ENCODE measurements around the gene SECTM1.

The SECTM1 gene

DNA sequence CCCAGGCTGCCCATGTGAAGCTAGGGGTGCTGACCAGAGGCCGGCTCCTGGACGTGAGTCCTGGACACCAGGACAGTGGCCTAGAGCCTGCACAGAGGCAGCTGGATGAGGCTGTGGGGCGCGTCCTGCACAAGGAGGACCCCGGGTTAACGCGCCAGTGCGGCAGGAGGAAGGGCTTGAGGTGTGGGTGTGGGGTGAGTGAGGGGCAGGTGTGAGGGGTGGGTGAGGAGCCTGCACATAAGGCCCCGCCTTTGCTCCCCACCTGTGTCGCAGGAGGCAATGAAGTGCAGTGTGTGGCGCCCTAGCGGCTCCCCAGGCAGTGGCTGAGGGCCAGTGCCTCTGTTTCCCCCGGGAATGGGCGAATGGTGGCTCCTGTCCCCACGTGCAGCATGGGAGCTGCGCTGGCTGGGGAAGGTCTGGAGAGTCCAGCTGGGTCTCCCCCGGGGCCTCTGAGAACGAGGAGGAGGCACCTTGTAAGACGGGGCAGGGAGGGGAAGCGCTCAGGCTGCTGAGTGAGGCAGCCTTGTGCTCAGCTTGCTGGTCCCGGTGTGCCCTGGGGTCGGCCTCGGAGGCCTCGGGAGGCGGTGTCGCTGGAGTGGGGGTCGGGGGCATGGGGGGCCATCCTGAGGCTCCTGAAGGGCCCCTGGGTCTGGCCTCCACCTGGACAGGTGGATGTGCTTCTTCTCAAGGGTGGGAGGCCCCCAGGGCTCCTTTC is 19.4 kb downstream of the SECTM1 start:
- no peak for DNase-seq

DNA sequence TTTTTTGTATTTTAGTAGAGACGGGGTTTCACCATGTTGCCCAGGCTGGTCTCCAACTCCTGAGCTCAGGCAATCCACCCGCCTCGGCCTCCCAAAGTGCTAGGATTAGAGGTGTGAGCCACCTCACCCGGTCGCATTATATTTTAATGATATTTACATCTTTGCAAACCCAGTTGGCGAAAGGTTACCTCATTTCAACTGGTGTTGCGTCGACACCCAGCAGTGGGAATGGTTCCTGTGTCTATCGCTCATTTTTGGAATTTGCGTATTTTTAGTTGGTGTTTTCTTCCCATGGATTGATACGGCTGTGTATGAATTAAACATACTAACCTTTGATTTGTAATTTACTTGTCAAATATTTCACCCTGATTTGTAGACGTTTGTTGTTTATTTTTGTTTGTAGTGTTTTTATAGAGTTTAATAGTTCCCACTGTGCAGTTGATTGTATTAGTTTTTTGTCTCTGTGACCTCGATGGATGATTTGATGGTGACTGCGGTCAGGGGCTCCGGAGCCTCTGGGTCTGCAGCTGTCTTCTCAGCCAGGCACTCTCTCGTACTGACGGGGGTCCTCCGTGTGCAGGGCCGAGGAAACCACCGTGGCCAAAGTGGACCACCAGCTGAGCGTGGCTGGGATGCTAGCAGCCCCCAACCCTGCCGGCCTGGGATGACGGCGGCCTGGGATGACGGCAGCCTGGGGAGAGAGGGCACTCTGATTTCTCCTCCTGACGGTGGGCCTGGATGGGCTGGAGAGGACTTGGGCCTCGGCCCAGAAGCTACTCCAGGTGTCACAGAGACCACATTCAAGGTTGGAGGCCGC is 20.2 kb downstream of the SECTM1 start:
- DNase-seq, result no peak

DNA sequence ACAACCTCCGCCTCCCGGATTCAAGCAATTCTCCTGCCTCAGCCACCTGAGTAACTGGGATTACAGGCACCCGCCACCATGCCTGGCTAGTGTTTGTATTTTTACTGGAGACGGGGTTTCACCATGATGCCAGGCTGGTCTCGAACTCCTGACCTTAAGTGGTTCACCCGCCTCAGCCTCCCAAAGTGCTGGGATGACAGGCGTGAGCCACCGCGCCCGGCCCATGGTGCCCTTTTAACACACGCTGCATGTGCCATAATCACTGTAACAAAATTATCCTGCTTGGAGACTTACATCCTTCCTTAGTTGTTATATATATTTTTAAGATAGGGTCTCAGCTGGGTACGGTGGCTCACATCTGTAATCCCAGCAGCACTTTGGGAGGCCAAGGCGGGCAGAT is 21.6 kb downstream of the SECTM1 start:
- no peak for DNase-seq

DNA sequence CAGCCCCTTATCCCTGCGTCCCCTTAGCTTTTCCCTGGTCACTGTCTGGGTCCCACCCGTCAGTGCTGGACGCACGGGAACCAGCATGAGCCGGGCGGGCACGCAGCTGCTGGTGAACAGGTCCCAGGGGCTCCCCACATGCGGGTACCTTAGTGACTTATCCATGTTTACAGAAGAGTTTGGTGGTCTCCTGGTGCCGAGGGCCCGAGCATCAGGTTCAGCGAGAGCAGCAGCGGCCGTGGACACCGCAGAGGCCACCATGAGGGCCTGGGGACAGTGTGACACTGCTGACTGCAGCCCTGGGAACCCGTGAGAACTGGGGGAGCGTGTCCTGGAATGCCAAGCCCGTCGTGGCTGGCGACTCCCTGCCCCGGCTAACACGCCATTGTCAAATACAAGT is 22.7 kb downstream of the SECTM1 start:
- DNase-seq, result no peak

DNA sequence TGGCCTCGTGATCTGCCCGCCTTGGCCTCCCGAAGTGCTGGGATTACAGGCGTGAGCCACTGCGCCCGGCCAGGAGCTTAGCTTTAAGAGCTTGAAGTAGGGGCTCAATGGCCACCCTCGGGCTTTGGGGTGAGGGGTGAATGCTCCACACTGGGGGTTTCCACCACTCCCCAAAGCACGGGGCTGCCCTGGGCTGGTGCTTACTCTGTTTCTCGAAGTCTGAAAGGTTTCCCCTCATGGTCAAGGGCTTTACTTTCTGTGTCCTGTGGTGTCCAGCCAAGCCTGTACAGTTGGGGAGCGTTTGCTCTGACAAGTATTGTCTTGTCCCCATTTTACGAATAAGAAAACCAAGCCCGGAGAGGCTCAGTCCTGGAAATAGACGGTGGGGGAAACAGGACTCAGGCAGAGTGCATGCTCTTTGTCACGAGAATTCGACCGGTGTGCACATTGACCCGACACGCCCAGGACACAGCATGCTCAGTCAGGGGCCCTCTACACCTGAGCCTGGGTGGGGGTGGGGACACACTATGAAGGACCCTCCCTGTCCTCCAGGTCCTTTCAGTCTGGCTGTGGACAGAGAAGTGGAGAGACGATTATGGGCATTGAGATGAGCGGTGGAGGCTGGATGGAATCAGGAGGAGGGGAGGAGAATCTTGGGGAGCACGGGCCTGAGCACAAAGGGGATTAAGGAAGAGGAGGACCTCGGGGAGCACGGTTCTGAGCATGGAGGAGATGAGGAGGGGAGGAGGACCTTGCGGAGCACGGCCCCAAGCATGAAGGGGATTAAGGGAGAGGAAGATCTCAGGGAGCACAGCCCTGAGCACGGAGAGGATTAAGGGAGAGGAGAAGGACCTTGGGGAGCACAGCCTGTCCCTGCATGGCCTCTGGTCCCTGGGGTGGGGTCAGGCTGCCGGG is 23.7 kb downstream of the SECTM1 start:
- DNase-seq, result no peak

DNA sequence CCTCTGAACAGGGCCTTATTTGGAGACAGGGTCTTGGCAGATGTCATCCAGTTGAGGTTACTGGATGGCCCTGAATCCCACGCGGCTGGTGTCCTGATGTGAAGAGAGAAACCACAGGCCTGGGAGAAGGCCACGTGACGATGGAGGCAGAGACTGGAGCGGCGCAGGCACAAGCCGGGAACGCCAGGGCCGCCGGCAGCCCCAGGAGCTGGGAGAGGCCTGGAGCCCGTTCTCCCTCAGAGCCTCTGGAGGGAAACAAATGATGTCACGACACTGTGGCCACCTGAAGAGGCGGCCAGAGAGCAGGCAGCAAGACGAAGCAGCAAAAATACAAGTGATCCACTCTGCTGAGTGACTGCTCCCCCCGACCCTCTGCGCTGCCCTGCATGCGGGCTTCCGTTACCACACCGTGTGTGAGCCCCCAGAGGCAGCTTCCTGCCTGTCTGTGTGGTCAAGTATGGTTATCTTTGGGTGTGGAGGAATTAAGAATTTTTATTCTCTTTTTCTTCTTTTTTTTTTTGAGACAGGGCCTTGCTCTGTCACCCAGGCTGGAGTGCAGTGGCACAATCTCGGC is 27.8 kb downstream of the SECTM1 start:
- no peak for DNase-seq

DNA sequence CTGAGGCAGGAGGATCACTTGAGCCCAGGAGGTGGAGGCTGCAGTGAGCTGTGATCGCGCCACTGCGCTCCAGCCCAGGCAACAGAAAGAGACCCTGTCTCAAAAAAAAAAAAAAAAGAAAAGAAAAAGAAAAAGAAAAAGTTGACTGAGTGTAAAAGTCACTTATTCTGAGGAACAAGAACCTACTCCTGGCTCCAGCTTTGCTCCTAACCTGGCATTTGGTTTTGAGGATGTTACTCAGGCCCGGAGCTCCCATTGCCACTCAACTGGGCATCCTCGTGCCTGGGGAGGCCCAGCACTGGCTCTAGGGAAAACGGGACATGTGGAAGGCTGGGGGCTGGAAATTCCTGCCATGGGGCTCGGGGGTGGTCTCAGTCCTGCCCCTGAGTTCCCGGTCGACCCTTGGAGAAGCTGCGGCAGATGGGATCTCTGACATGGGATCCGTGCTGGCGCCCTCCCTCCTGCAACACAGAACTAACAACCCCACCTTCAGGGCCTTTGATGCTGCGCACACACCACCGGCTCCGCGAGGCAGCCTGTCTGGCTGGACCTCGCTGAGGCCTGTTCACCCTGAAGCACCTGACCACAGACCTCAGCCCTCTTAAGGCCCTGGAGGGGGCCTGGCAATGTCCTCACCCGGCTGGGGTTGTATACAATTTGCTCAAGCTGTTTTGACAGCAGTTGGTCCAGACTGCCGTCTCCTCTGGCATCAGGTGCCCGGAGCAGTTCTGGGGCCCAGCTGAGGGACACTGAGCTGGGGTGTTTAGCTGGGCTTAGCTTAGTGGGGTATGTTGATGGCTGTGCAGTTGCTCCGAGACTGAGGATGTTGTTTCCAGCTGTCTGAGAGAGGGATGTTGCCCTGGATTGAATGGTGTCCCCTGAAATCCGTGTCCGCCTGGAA is 28.5 kb downstream of the SECTM1 start:
- DNase-seq, result no peak

DNA sequence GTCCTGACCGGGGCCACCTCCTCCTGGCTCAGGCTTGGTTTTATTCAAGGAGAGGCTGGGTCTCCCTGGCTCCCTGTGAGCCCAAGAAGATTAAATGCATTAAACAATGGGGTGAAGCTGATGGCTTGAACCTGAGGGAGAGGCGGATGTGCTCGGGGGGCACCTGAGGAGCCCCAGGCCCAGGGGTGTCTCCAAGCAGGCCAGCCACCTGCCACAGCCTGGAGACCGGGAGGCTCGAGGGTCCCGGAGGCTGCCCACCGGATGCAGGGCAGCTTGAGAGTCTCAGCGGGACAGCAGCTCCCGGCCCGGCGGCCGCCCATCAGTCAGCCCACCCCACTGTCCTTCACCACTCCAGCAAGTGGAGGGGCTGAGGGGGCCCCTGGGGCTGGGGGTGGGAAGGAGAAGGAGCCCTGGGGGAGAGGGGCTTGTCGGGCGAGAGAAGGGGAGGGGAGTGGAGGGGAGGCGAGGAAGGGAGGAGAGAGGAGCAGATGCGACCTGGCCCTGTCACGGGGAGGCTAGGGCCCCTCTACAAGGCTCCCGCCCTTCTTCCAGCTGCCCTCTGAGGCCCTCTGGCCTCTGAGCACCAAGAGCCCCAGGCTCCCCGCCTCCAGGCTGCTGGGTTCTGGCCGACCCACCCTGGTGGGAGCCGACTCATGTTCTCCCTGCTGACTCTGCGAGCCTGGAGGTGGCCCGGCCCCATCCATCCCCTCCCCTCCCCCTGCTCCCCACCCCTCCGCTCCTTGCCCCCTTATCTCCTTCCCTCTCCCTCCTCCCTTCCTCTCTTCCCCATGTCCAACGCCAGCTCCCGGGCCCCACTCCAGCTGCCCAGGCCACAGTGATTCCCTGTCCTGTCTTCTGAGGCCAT is 29.4 kb downstream of the SECTM1 start:
- no peak for DNase-seq

DNA sequence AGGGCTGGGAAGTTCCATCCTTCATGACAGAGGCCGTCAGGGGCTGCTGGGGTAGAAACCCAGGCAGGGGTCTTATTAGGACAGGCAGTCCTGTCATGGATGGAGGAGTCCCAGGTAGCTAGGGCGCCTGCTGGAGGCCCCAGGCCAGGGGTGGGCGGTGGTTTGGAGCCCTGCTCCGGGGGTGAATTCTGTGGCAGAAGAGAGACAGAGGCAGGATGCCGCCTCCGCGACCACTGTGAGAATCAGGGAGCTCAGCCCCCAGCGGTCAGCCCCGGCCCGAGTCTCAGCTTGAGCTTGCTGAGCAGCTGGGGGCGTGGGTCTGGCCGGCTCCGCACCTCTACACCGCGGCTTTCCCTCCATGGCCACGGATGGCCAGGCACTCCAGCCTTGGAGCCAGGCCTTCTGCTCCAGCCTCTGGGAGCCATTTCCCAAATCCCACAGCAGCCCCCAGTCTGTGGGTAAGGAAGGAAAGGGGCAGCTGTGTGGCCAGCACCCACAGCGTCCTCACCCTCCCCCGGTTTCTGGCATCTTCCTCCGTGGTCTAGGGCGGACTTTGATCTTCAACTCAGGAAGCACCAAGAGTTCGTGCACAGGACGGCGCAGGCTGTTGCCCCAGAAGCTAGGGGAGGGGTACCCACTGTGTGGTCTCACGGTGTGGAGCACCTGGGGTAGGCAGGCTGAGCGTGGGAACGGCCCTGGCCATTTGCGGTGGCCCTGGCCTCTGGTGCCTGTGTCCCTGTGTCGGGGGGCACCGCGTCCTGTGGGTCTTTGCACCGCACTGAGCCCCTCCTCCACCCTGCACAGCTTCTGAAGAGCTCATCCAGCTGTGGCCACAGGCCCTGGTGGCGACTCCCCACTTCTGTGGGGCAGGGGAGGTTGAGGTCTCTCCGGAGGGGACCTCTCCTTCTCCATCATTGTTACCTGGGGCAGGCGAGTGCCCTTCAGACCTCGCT is 30.3 kb downstream of the SECTM1 start:
- DNase-seq, result no peak

DNA sequence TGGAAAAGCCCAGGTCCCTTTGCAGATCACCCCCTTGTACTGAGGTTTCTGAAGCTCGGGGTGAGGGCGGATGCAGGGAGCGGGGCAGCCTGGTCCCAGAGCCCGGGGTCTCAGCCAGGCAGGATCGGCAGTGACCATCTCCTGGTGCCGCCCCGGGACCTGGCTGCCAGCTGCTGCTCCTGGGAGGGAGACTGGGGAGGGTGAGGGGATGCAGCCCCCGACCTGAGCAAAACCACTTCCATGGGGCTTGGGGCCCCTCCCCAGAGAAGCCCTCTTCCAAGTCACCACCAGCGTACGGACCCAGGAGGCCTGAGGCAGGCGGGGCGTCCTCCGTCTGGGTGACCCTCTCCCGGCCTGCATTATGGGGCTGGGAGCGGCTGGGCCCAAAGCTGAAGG is 31.0 kb downstream of the SECTM1 start:
- DNase-seq, result no peak

DNA sequence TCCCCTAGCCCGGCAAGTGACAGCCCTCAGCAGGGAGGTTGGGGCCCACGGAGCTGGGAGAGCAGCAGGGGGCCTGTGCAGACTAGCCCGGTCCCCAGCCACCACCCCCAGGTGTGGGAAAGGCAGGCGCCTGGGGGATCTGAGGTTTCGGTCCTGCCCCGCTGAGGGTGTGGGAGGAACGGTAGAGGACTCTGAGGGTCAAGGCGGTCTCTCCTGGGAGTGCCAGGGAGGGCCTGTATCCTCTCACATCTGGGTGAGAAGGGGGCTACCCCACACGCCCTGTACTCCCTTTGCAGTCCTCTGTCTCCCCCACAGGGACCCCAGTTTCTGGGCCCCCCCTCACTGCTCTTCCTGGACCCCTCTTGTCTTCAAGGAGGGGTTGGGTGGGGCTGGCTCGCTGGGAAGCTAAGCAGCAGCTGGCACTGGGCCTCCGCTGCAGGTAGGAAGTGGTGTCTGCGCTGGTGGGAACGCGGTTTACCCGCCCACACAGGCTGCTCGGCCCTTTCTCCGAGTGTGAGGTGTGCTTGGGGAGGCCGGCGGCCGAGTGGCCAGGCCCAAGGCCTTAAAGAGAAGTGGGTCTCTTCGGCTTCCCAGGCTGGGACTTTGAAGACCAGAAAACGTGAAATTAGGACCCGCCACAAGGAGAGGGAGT is 31.5 kb downstream of the SECTM1 start:
- DNase-seq, result no peak

DNA sequence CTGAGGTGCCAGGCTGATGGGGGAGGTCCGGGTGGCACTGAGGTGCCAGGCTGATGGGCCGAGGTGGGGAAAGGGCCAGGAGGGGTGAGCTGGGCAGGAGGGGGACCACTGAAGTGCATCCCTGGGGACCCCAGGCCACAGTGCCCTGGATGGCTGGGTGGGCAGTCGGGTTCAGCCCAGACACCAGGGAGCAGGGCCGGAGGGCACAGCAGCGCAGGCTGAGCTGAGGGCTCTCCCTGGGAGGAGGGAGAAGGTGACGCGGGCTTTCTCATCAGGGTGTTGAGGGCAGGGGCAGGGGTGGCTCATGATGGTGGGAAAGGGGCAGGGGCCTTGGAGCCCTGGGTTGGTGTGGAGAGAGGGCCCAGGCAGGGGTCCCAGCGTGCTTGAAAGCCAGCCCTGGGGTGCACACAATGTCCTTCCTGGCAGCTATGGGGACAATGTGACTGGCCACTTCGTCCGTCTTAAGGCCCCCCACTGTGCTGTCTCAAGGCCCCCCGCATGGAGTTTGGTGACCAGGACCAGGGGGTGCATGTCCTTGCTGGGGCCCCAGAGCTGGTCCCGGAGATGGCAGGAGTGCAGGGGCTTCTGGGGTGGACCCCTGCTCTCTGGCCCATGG is 32.2 kb downstream of the SECTM1 start:
- no peak for DNase-seq

DNA sequence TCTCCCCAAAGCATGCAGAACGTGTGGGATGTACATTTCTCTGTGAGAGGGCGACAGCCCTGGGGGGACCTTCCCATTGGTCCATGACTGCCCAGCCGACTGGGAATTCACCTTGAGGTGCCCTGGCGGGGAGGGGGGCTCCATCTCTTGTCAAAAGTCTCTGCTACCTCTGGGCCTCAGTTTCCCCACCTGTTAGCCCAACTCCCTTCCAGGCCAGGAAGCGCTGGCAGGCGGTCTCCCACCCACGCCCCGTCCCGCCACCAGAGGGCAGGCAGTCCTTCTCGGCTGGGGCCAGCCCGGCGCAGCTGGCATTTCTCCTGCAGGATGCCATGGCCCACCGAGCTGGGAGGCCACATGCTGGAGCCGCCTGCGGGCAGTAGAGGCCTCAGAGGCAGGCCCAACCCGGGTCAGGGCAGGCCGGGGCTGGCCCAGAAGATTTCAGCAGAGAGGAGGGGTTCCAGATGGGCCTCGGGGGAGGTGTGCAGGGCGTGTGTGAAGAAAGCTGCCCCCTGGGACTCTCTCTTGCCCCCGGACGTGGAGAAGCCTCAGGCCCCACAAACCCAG is 32.8 kb downstream of the SECTM1 start:
- peak; percentile 85 for DNase-seq

DNA sequence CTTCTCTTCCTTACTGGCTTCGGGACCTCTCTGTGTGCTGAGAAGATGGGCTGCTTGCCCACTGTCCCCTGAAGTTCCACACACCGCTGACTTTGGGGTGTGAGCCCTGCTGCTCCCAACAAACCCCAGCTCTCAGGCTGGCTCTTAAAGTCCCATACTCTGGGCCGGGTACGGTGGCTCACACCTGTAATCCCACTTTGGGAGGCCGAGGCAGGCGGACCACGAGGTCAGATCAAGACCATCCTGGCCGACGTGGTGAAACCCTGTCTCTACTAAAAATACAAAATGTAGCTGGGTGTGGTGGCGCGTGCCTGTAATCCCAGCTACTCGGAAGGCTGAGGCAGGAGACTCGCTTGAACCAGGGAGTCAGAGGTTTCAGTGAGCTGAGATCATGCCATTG is 33.3 kb downstream of the SECTM1 start:
- DNase-seq, result no peak

DNA sequence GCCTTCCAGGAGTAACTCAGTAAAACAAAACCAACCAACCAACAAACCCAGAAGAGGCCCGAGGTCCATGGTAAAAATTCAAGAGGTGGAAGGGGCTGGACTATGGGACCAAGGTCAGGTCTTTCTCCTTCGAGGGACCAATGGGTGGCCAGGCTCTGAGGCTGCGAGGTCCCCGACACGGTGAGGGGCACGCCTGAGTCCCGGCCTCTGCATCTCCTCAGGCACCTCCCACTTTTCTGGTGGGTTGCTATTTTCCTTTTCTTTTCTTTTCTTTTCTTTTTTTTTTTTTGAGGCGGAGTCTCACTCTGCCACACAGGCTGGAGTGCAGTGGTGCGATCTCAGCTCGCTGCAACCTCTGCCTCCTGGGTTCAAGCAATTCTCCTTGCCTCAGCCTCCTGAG is 34.1 kb downstream of the SECTM1 start:
- no peak for DNase-seq

DNA sequence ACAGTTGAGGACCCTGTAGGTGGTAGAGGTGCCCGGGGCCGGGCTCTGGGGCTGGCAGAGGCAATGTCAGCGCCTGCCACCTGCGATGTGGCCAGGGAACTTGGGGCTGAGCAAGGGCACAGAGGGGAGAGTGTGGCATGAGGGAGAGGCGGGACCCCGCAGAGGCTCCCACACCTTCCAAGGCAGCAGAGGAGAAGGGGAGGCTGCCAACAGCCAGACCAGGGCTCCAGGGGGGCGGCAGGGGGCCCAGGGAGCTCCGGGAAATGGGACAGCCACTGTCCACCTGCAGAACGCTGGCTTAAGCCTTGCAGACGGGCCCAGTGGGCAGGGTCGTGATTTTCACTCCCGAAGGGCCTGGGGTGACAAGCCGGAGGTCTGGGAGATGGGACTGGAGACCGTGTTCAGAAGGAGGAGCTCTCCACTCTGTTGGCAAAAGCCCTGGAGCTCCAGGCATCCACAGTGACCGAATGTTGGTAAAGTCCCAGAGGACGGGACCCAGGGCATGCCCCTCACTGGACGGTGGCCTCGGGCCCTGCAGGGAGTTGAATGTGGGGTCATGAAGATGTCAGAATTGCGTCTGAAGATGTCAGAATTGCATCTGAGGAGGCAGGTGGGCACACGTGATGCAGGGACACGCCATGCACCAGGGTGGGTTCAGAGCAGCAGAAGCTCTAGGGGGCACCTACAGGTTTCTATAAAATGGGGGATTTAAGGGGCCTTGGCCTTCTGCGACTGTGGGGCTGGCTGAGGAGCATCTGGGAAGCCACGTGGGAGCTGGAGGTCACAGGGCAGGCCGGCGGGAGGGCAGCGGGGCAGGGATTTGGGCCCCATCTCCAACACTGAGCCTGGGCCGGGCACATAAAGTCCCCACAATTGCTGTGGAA is 34.8 kb downstream of the SECTM1 start:
- no peak for DNase-seq
